NCI-H82 (cell line): ENCODE measurements around the gene NR0B1.

Experiments used
- DNase-seq: peaks from one replicate; lab custom pipeline; 2025; lab: John Stamatoyannopoulos, UW

NR0B1 gene, protein sequence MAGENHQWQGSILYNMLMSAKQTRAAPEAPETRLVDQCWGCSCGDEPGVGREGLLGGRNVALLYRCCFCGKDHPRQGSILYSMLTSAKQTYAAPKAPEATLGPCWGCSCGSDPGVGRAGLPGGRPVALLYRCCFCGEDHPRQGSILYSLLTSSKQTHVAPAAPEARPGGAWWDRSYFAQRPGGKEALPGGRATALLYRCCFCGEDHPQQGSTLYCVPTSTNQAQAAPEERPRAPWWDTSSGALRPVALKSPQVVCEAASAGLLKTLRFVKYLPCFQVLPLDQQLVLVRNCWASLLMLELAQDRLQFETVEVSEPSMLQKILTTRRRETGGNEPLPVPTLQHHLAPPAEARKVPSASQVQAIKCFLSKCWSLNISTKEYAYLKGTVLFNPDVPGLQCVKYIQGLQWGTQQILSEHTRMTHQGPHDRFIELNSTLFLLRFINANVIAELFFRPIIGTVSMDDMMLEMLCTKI

DNA sequence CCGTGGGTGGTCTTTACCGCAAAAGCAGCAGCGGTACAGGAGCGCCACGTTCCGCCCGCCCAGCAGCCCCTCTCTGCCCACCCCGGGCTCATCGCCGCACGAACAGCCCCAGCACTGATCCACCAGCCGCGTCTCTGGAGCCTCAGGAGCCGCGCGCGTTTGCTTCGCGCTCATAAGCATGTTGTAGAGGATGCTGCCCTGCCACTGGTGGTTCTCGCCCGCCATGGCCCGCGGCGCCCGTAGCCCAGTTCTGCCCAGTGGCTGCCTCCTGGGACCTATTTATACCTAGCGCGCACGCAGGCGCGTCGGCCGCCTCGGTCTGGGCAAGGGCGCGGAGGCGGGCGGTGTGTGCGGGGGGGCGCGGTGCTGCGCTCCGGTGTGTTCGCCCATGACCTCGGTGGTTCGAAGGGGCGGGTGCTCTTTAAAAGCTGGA, at the start of gene NR0B1:
Gene NR0B1 (minus strand): TSS at position 252 of the 433 bp plus-strand sequence. CDS start 27 bp downstream, at position 225.
- no peak for DNase-seq

DNA sequence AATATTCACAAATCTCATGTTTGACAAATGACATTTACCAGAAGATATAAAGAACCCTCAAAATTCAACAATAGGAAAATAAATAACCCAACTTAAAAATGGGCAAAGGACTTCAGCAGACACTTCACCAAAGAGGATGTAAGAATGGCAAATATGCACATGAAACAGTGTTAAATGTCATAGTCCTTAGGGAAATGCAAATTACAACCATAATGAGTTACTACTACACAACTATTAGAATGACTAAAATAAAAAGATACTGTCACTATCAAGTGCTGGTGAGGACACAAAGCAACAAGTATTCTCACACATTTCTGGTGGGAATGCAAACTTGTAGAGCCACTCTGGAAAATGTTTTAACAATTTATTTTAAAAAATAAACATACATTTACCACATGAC, 40.8 kb upstream of the NR0B1 start:
- DNase-seq, result no peak

DNA sequence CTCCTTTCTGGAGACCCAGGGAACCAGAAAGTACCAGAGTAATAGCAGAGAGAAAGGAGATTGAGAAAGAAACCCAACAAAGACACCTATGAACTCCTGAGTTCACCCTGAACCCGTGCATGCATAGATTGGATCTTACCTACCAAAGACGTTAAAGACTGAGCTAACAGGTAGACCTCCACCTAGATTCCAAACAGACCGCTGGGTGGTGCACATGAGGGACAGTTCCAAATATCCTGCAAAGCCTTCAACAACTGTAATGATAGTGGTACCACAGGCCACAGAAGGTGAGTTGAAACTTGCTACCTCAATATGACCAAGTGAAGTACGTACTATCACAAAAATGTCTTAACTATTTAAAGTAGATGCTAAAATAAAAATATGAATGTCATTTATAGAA, 34.0 kb upstream of the NR0B1 start:
- DNase-seq, result peak; percentile 0

DNA sequence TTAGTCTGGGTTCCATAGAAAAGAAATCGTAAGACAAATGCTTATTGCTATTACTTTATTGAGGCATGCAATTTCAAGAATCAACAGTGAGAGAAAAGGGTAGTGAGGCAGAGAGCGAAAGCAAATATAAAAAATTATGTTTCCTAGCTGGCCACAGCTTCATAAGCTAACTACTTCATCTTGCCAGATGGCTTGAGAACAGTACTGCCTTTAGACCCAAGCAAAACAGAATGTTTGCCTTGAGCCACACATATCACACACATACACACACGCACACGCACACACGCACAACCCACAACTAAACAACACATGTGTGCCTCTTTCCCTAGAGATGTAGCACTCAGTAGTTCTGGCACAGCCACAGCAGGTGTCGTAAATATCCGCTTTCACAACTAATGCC, 31.6 kb upstream of the NR0B1 start:
- DNase-seq, result no peak

DNA sequence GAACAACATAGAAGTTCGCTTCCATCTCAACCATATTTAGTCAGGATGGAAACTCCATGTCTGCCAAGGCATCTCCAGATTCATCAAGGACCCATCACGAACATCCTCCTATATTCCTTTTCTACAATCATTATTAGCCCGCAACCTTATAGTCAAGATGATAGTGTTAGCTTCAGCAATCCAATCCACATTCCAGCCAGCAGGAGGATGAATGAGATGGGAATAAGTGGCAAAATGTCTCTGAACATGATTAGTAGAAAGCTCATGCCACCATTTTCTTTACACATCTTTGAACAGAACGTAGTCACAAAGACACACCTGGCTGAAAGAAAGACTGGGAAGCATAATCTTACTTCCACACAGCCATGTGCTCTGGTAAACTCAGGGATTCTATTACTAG, 18.6 kb upstream of the NR0B1 start:
- DNase-seq, result no peak

DNA sequence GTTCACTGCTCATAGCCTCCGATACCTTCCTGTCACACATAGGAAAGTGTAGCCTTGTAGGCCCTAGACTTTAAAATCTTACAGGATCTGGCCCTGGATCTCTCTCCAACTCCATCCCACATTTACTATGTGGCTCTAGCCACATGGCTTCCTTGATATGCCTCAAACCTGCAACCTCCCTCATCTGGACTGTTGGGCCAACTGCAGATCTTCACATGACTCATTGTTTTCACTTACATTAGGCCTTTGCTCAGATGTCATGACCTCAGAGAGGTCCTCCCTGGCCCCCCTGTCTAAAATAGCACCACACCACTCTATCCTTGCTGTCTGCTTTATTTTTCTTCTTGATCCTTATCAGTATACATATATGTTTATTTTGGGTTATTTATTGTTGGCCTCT, 8.1 kb upstream of the NR0B1 start:
- no peak for DNase-seq

DNA sequence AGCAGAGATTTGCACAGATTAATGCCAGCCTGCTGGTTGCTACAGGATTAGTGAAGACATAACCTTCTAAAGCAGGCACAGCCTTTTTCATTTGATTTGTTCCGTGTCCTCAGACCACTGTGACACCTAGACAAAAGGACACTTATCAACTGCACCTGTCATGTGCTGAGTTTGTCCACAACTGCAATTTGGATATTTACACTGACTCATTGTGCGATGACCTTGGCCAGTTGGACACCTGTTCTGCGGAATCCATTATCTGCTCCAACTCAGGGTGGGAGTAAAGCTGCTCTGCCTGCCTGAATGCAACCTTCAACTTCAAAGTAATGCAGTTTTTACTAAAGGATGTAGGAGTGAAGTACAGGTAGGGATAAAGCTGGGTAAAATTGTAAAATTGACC, 4.1 kb upstream of the NR0B1 start:
- DNase-seq, result no peak

DNA sequence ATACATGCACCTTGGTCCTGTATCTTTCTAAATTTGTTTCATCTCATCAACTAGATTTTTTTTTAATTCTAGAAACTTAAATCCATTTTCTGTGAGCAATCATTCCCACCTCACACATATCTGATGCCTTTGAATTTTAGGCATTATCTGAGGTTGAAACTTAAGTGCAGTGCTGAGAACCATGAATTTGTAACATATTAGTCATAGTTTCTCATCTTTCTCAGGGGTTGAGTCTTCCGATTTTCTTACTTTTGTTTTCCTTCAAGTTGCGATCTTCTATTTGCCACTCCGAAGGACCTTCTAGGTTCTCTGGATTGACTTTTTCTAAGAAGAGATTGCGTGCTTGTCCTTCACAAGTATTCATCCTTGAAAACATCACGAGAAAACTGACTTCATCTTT, 3.7 kb upstream of the NR0B1 start:
- DNase-seq, result no peak

DNA sequence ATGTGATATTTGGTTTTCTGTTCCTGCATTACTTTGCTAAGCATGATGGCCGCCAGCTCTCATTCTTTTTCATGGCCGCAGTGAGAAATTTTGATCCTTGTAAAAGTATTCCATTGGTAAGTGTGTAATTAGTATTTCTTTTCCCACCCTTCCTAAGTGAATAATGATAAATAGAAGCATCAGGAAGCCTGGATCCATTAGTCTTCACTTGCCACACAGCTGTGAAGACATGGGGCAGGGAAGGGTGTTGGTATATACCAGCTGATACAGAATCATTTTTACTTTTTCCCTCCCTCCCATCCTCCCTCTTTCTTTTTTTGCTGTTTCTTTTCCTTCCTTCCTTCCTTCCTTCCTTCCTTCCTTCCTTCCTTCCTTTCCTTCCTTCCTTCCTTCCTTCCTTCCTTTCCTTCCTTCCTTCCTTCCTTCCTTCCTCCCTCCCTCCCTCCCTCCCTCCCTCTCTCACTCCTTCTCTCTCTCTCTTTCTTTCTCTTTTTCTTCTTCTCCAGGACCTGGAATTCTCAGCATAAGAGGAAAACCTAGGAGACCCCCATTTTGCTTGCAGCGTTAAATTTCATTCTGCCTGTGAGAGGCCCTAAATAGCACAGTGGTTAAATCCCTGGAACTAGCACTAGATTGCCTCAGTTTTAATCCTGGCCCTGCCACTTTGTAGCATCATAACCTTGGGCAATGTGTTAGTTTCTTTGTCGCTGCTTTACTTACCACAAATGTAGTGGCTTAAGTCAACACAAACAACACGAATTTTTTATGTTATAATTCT, 1.4 kb upstream of the NR0B1 start:
- DNase-seq, result no peak

DNA sequence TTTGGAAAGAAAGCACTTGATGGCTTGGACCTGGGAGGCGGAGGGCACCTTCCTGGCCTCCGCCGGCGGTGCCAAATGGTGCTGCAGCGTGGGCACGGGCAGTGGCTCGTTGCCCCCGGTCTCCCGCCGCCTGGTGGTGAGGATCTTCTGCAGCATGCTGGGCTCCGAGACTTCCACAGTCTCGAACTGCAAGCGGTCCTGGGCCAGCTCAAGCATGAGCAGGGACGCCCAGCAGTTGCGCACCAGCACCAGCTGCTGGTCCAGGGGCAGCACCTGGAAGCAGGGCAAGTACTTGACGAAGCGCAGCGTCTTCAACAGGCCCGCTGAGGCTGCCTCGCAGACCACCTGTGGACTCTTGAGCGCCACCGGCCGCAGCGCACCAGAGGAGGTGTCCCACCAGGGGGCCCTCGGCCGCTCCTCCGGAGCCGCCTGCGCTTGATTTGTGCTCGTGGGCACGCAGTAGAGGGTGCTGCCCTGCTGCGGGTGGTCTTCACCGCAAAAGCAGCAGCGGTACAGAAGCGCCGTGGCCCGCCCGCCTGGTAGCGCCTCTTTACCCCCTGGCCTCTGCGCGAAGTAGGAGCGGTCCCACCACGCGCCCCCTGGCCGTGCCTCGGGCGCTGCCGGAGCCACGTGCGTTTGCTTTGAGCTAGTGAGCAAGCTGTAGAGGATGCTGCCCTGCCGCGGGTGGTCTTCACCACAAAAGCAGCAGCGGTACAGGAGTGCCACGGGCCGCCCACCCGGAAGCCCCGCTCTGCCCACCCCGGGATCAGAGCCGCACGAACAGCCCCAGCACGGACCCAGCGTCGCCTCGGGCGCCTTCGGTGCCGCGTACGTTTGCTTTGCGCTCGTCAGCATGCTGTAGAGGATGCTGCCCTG, 689 bp downstream of the NR0B1 start:
- DNase-seq, result peak; percentile 2

DNA sequence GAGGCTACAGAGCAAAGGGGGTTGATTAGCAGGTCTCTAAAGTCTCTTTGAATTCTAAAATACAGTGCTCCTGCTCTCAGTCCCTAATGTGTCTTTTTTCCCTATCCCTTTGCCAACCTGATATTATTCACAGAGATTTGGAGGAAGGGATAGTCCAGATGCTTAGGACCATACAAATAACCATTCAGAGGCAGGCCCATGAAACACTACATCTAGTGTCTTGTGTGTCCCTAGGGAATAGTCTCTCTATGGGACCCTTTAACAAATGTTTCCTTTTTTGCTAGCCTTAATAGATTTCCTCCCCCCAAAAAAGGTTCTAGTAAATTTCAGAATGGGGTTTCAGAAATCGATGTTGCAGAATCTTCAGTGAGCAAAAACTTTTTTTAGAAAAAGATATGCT, 1.7 kb downstream of the NR0B1 start:
- no peak for DNase-seq

DNA sequence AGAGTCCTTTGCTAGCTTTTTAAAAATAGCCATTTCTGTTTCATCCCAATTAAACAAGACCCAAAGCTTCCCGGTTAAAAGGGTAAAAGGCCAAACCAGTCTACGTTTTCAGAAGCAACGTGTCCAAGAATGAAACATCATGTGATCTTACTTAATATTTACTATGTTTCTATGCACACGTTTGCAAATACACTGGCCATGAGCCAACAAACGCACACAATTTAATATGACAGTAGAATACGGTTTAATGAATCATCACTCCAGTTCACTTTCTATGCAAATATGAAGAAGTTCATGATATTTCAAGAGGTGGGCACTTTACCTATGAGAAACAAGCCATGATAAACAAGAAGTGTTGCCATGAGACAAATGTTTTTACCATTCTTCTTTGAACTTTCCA, 4.3 kb downstream of the NR0B1 start:
- no peak for DNase-seq

DNA sequence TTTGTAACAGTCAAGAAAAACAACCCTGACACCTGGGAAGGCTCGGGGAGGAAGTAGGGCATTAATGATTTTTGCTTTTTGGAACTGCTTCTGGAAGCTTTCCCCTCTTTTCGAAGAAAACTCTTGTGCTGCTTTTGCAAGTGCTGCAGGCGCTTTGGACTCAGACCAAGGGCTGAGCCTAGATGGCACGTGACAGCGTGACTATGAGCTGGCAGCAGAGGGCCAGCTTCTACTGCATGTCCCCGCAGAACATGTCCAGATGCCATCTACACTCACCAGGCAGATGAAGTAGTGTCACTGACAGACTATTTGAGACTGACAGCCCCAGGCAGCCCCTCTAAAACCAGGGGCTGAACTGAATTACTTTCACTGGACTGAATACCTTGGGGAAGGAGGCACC, 6.2 kb downstream of the NR0B1 start:
- DNase-seq, result no peak

DNA sequence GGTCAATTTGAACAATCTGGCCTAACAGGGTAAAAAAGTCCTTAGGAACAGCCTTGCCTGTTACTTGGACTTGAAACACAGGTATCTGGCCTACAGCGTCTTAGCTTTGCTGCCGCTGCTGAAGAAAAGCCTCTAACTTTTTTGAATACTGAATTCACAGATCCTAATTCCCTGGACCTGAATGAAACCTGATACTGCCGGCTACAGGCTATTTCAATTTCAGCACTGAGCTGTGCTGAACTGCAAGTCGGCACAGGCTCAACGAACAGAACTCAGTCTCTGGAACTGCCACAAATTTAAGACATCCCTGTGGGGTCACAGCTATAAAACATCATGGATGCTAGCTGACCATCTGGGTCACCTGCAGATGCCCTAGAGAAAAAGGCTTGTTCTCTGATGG, 7.2 kb downstream of the NR0B1 start:
- peak; percentile 0 for DNase-seq

DNA sequence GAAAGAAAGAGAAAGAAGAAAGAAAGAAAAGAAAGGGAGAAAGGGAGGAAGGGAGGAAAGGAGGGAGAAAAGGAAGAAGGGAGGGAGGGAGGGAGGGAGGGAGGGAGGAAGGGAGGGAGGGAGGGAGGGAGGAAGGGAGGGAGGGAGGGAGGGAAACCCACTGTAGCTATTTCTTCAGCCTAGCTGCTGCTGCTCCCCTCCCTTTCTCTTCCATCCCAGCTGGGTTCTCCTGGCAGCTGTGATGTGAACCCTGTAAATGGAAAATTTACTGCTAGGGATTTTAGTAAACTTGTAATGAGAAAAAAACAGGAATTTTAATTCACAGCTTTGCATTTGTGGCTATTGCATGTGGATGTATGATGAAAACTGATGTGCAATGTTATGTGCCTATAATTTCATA, 8.0 kb downstream of the NR0B1 start:
- DNase-seq, result no peak

DNA sequence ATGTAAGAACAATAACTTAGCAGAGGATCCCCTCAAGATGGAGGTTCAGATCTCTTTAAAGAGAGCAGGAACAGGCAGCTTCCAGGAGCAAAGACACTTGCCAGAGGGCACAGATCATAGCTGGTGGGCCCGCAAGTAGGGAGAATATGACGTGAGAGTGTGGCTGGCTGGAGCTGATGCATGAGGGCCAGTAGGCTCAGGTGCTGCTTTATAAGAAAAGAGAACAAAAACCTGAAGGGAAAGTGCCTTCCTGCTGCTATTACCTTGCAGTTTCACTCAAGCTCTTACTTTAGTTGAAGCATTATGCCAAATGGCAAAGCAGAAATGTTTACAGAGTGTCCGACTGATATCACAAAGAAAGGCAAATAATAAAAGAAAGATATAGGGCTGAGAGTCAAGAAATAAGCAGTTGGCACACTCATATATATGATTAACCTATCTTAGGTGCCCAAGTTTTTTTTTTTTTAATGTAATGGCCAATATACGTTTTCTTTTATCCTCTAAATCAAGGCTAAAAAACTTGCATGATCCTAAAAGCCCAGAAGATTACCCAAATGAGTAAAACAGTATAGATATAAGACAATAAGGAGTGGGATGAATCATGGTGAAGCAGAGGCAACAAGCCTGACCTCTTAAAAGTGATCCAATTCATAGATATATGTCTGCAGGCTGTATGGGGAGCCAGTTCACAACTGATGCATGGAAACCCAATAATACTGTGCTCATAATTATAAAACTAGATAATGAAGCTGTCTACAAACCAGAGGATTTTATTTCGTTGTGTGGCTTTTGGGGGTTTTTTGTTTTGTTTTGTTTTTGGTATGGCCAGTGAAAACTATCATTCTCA, 12.6 kb downstream of the NR0B1 start:
- DNase-seq, result no peak

DNA sequence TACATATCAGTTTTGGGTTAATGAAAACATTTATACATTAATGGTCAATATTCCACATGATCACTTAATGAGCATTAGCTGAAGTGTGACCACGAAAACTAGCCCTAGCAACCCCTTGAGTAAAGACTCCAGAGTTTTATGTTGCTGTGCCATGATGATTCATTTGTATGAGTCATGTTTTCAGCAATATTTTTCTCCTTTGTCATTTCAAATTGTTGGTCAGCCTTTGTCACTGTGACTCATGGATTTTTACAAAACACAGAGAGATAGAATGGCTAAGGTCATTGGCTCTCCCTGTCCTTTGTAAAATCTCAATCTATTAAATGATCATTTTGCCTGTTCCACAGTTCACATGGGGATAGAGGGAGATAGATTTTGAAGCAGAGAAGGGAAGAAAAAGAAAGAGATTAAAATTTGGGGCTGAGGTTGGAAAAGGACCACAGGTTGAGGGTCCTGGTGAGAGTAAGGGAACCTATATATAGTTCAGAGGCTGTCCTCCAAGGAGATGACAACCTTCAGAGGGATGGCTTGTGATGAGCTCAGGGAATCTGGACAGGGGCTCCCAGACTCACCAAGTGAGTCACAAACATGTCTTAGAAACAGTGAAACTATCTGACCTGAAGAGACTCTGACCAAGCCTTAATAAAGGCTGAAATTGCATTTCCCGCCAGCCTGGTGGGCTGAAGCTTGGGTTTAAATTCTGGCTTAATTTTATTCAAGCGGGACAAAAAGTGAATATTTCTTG, 25.6 kb downstream of the NR0B1 start:
- DNase-seq, result no peak

DNA sequence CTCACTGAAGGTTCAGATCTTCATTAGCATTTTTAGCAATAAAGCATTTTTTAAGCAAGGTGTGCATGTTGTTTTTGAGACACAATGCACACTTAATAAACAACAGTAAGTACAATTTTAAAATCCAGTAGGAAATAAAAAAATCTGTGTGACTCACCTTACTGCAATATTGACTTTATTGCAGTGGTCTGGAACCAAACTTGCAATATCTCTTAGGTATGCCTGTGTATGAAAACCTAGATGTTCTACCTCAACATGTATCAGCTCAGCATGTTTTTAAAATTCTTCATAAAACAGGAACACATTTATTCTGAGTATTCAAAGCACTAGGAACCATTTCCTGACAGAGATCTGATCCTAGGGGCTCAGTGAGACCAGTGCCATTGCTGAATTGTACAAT, 26.7 kb downstream of the NR0B1 start:
- DNase-seq, result no peak

DNA sequence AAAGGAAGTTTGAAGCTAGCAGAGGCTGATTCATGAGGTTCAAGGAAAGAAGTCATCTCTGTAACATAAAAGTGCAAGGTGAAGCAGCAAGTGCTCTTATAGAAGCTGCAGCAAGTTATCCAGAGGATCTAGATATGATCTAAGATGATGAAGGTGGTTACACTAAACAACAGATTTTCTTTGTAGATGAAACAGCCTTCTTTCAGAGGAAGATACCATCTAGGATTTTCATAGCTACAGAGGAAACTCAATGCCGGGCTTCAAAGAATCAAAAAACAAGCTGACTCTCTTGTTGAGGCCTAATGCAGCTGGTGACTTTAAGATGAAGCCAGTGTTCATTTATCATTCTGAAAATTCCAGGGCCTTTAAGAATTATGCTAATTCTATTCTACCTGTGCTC, 28.8 kb downstream of the NR0B1 start:
- no peak for DNase-seq

DNA sequence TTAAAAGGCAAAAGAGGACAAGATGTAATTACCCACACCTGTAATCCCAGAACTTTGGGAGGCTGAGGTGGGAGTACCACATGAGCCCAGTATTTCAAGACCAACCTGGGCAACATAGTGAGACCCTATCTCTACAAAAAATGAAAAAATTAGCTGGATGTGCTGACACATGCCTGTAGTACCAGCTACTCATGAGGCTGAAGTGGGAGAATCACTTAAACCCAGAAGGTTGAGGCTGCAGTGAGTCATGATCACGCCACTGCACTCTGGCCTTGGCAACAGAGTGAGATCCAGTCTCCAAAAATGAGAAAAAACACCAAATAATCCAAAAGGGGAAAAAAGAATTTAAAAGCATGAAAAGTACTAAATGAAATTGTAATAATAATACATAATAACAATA, 30.8 kb downstream of the NR0B1 start:
- no peak for DNase-seq

DNA sequence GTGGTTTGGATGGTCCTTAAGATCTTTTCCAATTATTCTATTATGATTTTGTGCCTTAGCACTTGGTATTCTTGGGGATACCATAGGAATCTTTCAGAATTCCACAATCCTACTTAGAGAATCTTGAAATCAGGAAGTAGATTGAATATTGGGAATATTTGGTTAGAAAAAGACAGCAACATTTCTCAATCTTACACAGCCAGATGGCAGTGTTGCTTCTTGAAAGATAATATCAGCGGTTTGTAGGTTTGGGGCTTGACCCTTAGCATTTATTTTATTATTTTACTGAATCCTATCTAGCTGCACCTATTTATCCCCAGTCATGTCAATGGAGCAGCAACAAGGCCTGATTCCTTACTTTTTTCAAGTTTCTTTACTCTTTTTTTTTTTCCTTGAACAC, 33.7 kb downstream of the NR0B1 start:
- DNase-seq, result no peak
